Adrenal gland (tissue), 12 donors: ENCODE results near the gene FBRSL1. TPM values are rescaled to one million over a fixed set of nuclear protein-coding genes. Genes with fewer than 3 reads are reported as not detected.

Experiments used
- DNase-seq, 7 donors: peaks; one replicate each; pipeline ENCODE4 v3.0.0-alpha.2; 2019 to 2020
- H3K27ac ChIP-seq, 5 donors: fragments of 200-600 bp; sonication (generic) in 4 of 5; 1 replicate in 3 of 5; 2 replicates in 2 of 5; pipeline versions ENCODE4 v1.5.1 to v1.8.0; 2016 to 2020; ENCODE audit warnings: mild to moderate bottlenecking in 1 of 5
- H3K27me3 ChIP-seq: fragments of 200-600 bp; 2 replicates; pipeline ENCODE4 v1.8.0; 2021
- H3K36me3 ChIP-seq, 2 donors: fragments of 200-600 bp; replicated peaks in 1 of 2; 1 replicate in 1 of 2; 2 replicates in 1 of 2; pipeline versions ENCODE4 v1.5.1 to v1.8.0; 2018 to 2022
- H3K4me1 ChIP-seq, 2 donors: fragments of 200-600 bp; replicated peaks in 1 of 2; 1 replicate in 1 of 2; 2 replicates in 1 of 2; pipeline versions ENCODE4 v1.5.1 to v1.8.0; 2018 to 2021
- H3K4me3 ChIP-seq, 4 donors: fragments of 200-600 bp; sonication (generic) in 3 of 4; one replicate each; pipeline ENCODE4 v1.5.1; 2016 to 2018
- H3K9me3 ChIP-seq, 3 donors: fragments of 200-600 bp; sonication (generic) in 1 of 3; replicated peaks in 1 of 3; 1 replicate in 2 of 3; 2 replicates in 1 of 3; pipeline versions ENCODE4 v1.5.1 to v1.8.0; 2016 to 2021
- POLR2A ChIP-seq, 2 donors: fragments of 450-650 bp; IDR thresholded peaks; one replicate each; pipeline ENCODE4 v1.6.1; 2017; ENCODE audit warnings: antibody characterized with exemption in 2 of 2, mild to moderate bottlenecking in 2 of 2, moderate library complexity in 1 of 2
- WGBS, 4 donors: extraction: QIAGEN DNeasy Blood & Tissue Kit in 2 of 4; methylation state at CpG; one replicate each; pipeline versions ENCODE4 v1.1.5 to v1.1.7; 2013 to 2017; 5-methylcytosine and 5-hydroxymethylcytosine counted together
- intact Hi-C, 2 donors: fragments of 100-400 bp; cut with DNase I; formaldehyde crosslinking; loops; one replicate each; pipeline versions ENCODE4 v1.14.1 to v1.15.0; 2022 to 2023
- polyA plus RNA-seq, 3 donors: library from polyadenylated mRNA; stranded (reverse); fragments of 200-250 nt in 2 of 3; fragments of 350-450 nt in 1 of 3; fragmentation: Illumina TruSeq in 1 of 3; extraction: RNeasy Lipid Tissue Mini Kit (QIAGEN cat#74804) in 1 of 3; gene quantifications; one replicate each; pipeline ENCODE4 v1.2.3, GENCODE V29; 2013 to 2014
- total RNA-seq, 9 donors: library from RNA; depleted of rRNA in 4 of 9; stranded (reverse); fragments of >200 nt in 4 of 9; fragments of 120-200 nt in 1 of 9; fragmentation: NEBNext Ultra II Directional in 1 of 9; extraction: Animal tissue kit (Norgen Biotek cat#: 25700) in 1 of 9; gene quantifications; one replicate each; pipeline versions ENCODE4 v1.1.0 to v1.2.4, GENCODE V29; 2013 to 2023
- TF ChIP-seq, protein P1 (sequence below), 6 experiments: fragments of 450-650 bp in 4 of 6; fragments of 200-600 bp in 2 of 6; sonication (generic) in 1 of 6; IDR thresholded peaks; 1 replicate in 5 of 6; 2 replicates in 1 of 6; pipeline versions ENCODE4 v1.5.1 to v1.8.0; 2016 to 2021; ENCODE audit warnings: antibody characterized with exemption in 6 of 6, mild to moderate bottlenecking in 2 of 6, moderate library complexity in 1 of 6
- donor health status: healthy with polysubstance abuse.
- donor health status: Bipolar disorder and iron deficiency.
- donor health status: DM: yes; HTN: yes; CAD: no.
- donor health status: DM: no; HTN: no; CAD: no.
- donor health status: DM: no; HTN: no; CAD: no.
- donor health status: DM: yes; HTN: yes; CAD: no.

Gene FBRSL1
- total and polyA plus RNA-seq, 12 donors = 5.3 to 63.8 (median 26.9) TPM

DNA sequence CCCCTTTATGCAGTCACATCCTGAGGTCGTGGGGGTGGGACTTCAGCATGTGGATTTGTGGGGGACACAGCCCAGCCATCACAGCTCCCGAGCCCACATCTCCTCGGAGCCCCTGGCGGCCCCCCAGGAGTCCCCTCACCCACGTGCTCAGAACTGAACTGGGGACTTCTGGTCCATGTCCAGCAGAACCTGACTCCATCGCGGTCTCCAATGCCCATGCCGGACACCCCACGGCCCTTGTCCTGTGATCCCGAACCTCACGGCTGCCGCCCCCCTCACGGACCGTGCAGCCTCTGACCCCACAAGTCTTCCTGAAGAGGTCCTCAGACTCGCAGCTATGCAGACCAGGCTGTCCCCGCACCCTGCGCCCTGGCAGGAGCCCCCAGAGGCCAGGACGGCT lies 13.5 kb upstream of the FBRSL1 start:
- no peak for TF ChIP-seq POLR2A (IDR thresholded peaks at IDR 0.05)
- TF ChIP-seq, protein P1, sequence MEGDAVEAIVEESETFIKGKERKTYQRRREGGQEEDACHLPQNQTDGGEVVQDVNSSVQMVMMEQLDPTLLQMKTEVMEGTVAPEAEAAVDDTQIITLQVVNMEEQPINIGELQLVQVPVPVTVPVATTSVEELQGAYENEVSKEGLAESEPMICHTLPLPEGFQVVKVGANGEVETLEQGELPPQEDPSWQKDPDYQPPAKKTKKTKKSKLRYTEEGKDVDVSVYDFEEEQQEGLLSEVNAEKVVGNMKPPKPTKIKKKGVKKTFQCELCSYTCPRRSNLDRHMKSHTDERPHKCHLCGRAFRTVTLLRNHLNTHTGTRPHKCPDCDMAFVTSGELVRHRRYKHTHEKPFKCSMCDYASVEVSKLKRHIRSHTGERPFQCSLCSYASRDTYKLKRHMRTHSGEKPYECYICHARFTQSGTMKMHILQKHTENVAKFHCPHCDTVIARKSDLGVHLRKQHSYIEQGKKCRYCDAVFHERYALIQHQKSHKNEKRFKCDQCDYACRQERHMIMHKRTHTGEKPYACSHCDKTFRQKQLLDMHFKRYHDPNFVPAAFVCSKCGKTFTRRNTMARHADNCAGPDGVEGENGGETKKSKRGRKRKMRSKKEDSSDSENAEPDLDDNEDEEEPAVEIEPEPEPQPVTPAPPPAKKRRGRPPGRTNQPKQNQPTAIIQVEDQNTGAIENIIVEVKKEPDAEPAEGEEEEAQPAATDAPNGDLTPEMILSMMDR (IDR thresholded peaks at IDR 0.05) = no peak
- H3K27ac ChIP-seq = no peak overlapping the region
- no peak overlapping the region for H3K4me3 ChIP-seq
- no peaks in the 10 kb centered on the region for H3K4me1 ChIP-seq
- no peaks in the 10 kb centered on the region for H3K9me3 ChIP-seq
- intact Hi-C loops = no loop called here
- no peak for DNase-seq
- H3K36me3 ChIP-seq = no peaks in the 10 kb centered on the region
- H3K27me3 ChIP-seq = peaks cover 3% of the 10 kb centered on the region
- WGBS, 4 donors = 86 to 93% (median 89%) methylated on average over 4 to 18 of the region's 18 CpGs

DNA sequence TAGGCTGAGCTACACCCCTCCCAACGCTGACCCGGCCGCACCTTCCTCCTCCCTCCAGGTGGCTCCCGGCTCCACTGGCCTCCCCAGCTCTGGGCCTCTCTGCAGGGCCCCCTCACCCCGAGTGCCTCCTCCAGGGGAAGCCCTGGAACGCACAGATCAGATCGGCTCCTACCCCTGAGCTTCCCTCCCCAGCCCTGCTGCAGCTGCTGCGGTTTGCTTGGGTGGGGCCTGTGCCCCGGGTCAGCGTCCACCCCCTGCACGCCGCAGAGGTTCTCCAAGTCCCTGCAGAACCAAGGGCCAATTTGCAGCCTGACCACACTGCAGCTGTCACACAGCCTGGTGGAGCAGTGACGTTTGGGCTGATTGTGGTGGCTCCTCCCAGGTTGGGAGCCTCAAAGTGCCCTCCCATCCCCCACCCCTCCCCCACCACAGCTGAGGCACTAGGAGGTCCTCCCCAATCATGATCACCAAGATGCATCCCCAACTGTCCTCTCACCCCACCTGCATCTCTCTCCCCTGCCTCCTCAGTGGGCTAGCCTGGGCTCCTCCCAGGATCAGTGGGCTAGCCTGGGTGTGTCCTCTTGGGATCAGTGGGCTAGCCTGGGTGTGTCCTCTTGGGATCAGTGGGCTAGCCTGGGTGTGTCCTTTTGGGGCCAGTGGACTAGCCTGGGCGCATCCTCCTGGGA lies 12.8 kb upstream of the FBRSL1 start:
- DNase-seq = no peak
- TF ChIP-seq, protein P1 (IDR thresholded peaks at IDR 0.05) = no peak
- TF ChIP-seq POLR2A (IDR thresholded peaks at IDR 0.05) = no peak
- no peaks in the 10 kb centered on the region for H3K36me3 ChIP-seq
- H3K9me3 ChIP-seq = no peaks in the 10 kb centered on the region
- peaks cover 3% of the 10 kb centered on the region for H3K27me3 ChIP-seq
- 73 to 89% (median 78%) methylated on average over 7 to 14 of the region's 14 CpGs for WGBS, 4 donors
- H3K4me3 ChIP-seq = no peak overlapping the region
- H3K27ac ChIP-seq = no peak overlapping the region
- intact Hi-C loops = no loop called here
- no peaks in the 10 kb centered on the region for H3K4me1 ChIP-seq

DNA sequence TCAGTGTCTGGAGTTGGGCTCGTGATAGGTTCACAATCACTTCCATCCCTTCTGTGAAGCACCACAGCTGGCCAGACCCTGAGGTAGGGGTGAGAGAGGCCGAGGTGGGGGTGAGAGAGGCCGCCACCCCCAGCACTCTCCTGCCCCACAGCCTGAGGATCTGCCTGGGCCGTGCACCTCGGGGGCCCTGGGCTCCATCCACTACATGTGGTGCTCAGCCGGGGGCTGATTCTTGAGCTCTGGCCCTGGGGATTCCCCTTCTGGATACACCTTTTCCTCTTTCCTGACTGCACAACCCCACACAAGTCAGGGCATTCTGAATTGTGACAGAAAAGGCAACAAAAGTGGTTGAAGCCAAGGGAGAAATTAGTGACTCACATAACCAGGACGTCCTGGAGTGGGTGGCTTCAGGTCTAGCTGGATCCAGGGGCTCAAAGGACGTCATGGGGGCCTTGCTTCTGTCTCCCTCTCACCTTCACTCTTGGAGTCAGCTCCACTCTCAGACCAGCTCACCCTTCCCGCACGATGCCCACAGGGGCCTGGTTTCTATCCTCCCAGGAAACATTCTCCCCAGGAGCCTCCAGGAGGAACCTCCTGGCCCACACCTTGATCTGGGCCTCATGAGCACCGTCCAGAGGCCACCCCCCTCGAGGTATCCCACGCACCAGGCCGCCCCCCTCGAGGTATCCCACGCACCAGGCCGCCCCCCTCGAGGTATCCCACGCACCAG lies 12.1 kb upstream of the FBRSL1 start:
- TF ChIP-seq, protein P1 (IDR thresholded peaks at IDR 0.05) = no peak
- no peak for TF ChIP-seq POLR2A (IDR thresholded peaks at IDR 0.05)
- no peak overlapping the region for H3K4me3 ChIP-seq
- WGBS, 4 donors = 78 to 91% (median 83%) methylated on average over 5 to 19 of the region's 19 CpGs
- H3K27me3 ChIP-seq = peaks cover 3% of the 10 kb centered on the region
- no peak for DNase-seq
- no peak overlapping the region for H3K27ac ChIP-seq
- H3K36me3 ChIP-seq = no peaks in the 10 kb centered on the region
- no peaks in the 10 kb centered on the region for H3K9me3 ChIP-seq
- intact Hi-C loops = no loop called here
- H3K4me1 ChIP-seq = no peaks in the 10 kb centered on the region

DNA sequence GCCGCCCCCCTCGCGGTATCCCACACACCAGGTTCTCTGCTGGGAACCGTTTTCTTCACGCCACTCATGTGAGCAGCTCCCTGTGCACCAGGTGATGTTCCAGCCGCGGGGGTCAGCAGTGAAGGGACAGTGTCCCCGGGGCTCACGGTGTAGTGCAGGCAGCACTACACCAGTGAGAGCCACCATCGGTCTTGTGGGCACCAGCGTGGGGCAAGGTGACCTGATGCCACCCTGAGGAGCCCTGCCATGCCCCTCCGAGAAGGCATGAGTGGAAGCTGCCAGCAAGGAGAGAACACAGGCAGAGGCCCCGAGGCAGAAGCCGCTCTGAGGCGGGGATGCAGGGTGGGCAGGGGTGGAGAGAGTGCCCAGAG lies 11.5 kb upstream of the FBRSL1 start:
- TF ChIP-seq, protein P1 (IDR thresholded peaks at IDR 0.05) = no peak
- no peak for TF ChIP-seq POLR2A (IDR thresholded peaks at IDR 0.05)
- Histone ChIP-seq H3K4me3 (no peak overlapping the region), H3K9me3 (no peaks in the 10 kb centered on the region), H3K27me3 (peaks cover 3% of the 10 kb centered on the region), H3K36me3 (no peaks in the 10 kb centered on the region), H3K4me1 (no peaks in the 10 kb centered on the region), H3K27ac (no peak overlapping the region)
- 86 to 91% (median 89%) methylated on average over 9 to 15 of the region's 15 CpGs for WGBS, 4 donors
- intact Hi-C loops = no loop called here
- DNase-seq = no peak
